ENCODE measurements around the gene GOLT1A.
"Not testable (repeated sequence)": the region's sequence is repeated elsewhere in the genome, so short reads cannot be mapped to it uniquely, and the experiment has no call there.

The GOLT1A gene

DNA sequence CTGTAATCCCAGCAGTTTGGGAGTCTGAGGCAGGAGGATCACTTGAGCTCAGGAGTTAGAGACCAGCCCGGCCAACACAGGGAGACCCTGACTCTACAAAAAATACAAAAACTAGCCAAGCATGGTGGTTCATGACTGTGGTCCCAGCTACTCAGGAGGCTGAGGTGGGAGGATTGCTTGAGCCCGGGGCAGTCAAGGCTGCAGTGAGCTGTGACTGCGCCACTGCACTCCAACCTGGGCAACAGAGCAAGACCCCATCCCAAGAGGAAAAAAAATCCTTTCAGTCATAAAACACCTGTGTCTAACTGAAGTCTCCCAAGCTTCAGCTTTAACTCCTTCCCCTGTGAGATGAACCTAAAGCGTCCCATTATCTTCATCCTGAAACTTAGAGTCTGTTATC is 33.1 kb upstream of the GOLT1A start:
- no peak for DNase-seq

DNA sequence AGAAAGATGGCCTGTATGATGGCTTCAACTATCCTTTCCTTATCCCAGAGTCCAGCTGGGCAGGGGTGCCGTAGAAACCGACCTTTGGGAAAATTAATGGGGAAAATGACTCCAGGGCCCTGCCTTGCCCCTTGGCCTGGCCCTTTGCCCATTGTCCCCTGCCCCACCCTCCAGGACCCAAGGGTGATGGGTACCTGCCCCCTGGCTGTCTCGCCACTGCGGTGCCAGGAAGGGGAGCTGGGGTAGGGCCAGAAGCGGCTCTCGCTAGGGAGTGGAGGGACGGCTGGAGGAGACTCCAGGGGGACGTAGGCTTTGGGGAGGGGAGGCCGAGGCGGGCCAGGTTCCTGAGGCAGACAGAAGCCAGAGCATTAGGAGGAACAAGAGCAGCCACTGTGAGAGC is 29.1 kb upstream of the GOLT1A start:
- DNase-seq: no peak

DNA sequence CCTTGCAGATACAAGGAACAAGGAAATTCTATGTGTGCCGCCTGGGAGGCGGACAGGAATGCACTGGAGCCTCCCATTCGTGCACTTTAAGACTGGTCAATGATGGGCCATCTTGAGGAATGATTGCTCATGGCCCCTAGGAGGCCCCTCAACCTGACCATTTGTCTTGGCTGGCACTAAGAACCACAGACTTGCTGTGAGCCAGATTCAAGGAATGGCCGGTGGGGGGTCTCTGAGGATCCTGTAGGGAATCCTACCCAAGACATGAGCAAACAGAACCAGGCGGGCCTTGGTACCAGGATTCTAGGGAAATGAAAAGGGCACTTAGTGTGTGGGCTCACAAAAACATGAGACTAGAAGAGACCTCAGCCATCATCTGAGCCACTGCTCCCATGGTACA is 28.1 kb upstream of the GOLT1A start:
- DNase-seq: no peak

DNA sequence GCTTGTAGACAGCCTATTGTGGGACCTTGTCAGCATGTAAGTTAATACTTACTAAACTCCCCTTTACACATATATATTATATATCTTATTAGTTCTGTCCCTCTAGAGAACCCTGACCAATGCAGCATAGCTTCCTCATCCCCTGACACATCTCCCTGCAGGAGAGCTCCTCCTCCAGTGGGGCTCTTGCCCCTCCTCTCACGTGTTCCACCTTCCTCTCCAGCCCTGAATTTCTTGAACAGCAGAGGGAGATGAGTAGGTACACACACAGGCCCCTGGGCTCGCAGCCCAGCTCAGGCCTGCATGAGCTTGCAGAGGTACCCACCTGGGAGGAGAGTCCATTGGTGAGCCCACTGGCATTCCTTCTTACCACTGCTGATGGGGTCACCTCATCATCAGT is 27.3 kb upstream of the GOLT1A start:
- DNase-seq: no peak

DNA sequence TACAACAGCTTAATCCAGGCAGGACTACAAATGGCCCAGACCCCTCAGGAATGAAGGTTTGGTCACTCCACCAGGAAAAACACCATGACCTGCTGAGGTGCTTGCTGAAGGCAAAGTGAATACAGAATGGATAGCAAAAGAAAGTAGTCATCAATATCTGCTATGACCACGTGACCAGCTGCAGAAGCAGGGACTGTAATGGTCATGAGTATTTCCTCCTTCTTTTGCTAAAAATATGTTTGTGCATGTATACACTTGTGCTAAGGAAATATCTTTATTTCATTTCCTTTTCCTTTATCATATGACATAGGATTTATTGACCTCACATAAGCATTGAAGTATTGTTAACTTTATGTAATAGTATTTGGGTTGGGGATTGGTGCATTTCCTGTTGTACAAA is 26.4 kb upstream of the GOLT1A start:
- no peak for DNase-seq

DNA sequence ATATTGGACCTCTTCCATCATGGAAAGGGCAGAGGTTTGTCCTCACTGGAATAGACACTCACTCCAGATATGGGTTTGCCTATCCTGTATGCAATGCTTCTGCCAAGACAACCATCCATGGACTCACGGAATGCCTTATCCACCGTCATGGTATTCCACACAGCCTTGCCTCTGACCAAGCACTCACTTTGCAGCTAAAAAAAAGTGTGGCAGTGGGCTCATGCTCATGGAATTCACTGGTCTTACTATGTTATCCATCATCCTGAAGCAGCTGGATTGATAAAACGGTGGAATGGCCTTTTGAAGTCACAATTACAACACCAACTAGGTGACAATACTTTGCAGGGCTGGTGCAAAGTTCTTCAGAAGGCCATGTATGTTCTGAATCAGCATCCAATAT is 25.6 kb upstream of the GOLT1A start:
- DNase-seq: not testable (repeated sequence)

DNA sequence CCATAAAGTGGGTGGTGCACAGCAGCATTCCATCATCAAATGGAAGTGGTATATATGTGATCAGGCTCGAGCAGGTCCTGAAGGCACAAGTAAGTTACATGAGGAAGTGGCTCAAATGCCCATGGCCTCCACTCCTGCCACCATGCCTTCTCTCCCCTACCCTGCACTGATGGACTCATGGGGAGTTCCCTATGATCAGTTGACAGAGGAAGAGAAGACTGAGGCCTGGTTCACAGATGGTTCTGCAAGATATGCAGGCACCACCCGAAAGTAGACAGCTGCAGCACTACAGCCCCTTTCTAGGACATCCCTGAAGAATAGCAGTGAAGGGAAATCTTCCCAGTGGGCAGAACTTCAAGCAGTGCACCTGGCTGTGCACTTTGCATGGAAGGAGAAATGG is 24.7 kb upstream of the GOLT1A start:
- not testable (repeated sequence) for DNase-seq

DNA sequence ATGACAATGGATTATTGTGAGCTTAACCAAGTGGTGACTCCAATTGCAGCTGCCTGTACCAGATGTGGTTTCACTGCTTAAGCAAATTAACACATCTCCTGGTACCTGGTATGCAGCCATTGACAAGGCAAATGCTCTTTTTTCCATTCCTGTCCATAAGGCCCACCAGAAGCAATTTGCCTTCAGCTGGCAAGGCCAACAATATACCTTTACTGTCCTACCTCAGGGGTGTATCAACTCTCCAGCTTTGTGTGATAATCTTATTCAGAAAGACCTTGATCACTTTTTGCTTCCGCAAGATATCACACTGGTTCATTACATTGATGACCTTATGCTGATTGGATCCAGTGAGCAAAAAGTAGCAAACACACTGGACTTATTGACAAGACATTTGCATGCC is 23.7 kb upstream of the GOLT1A start:
- not testable (repeated sequence) for DNase-seq

DNA sequence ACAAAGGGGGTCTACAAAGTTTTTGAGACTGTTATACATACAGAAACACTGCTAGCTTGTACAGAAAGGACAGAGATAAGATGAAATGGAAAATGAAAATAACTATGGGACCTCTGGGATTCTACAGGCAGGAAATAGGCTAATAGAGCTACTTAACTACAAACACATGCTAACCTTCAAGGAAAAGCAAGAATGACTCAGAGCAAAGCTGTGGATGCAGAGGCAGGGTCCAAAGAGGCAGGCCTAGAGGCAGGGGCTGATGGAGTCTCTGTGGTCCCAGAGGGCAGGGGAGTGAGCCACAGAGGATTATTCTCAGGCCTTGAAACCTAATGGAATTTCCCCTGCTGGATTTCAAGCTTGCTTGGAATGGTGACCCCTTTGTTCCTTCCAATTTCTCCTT is 18.7 kb upstream of the GOLT1A start:
- no peak for DNase-seq

DNA sequence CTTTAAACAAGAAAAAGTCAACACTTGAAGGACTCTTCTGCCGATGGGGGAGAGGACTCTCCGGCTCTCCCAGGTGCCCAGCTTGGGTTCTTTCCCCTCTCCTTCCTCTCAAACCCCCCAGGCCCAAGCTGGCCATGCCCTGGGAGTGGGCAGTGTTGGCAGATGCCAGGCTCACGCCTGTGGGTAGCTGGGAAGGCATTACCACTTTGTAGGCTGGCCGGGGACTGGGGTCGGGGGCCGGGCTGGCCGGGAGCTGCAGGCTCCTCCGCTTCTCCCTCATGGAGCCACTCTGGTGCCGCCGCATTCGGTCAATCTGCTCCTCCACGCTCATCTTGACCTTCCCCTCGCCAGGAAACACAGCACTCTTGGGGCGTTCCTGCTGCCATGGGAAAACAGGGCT is 16.4 kb upstream of the GOLT1A start:
- no peak for DNase-seq

DNA sequence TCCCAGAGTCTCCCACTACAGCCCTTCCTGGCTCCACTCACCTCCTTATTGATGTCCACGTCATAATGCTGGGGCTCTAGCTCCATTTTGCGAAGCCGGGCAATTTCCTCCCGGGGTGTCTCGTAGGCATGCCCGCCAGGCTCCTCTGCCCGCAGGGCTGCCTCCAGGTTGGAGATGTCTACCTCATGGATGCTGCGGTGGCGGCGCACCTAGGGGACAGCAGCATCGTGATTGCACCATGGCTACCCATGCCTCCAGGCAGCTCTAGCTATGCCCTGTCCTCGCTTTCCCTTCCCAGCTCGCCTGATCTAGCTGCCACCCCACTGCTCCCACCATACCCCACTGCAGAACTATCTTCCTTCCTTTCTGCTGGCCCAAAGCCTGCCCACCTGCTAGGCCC is 15.1 kb upstream of the GOLT1A start:
- no peak for DNase-seq

DNA sequence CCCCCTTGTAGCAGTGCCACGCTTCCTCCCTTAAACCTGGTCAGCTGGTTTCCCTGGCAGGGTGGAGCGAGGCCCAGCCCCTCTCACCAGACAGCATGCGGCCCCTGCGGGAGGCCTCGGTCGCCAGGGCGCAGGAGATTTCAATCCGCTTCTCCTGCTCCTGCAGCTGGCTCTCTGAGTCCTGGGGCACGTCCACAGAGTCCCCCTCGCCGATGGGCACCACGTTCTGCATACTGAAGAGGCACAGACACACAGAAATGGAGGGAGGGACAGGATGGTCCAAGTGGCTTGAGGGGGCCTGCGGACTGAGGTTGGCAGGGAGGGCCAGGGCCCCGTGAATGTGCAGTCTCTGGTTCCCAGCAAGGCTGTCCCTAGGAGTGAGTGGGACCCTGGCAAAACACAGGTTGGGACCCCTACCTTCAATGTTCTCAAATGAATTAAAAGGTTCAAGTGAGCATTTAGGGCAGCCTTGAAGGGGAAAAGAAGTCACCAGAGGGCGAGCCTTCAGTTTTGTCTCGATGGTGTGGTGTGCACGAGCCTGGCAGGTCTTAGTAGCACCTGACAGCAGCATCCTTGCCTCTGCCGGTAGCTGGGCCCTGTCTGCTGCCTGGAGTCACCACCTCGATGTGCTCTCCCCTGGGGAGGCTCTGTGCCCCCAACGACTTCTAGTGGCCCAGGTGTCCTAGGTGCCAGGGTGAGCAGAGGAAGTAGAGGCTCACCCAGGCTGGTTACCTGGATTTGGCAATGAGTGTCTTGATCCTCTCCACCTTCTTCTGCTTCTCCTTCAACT is 14.4 kb upstream of the GOLT1A start:
- DNase-seq: no peak

DNA sequence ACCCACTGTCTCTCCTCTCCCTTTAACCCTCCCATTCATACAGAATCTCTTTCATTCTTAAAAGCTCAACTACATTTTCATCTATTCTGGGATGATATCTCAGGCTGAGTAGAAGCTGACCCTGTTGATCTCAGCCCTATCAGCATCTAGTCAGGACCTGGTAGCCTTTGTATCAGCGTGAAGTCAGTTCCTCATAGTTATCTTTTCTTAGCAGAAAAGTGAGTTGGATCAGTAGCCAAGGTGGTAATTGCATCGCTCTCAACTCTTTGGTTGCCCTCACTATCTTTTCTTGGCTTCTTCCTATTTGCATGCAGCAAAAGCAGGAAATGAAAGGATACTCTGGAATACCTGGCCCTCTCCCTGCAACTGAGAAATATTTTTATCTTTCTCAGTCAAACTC is 13.6 kb upstream of the GOLT1A start:
- DNase-seq: no peak

DNA sequence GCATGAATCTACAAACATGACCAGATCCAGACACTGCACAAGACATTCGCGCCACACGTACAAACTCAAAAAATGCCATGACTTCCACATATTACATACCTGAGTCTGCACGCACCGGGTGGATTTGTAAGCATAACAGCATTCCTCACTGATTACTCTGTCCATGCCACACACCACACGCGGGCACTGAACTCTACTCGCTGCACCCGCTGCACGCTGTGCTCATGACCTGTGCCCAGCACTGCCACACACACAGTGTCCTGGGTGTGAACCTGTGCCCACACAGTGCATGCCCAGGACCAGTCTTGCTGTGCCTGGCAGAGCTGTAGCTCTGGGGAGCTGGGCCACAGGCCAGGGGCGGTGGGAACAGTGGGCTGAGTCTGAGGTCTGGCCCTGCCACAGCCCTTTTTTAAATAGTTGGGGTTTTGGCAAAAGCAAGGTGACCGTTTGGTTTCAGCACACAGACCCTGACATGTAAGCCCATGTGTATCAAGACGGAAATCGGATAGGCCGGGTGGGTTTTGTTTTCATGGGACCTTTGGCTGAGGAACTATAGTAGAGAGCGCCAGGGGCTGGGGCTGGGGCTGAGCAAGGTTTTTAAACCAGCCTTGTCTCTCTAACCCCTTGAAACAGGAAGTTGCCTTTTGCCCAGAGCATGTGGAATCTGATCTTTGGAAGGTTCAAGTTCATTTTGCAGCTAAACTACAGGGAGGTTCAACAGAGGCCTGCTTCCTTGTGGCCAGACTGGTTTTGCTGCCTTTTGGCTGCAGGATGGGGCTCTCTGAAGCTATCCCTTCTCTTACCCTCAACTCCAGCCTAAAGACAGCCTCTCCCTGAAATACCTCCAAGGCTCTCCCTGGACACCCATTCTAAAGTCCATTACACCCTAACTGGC is 12.3 kb upstream of the GOLT1A start:
- peak; percentile 7 for DNase-seq

DNA sequence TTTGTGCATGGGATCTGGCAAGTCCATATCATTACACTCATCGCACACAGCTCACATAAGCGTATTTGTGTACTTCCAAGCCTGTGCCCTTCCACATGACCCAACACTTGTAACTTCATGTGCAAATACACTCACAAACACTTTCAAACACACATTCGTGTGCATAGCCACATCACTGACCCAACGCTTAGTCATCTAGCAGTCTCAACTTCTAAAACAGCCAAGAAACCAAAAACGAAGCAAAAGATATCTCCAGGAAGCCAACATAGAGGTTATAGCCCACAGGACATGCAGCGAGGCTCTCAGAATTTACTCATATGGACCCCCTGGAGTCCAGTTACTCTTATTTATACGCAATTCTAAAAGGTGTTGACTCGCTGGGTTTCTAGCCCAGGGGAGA is 10.9 kb upstream of the GOLT1A start:
- DNase-seq: no peak

DNA sequence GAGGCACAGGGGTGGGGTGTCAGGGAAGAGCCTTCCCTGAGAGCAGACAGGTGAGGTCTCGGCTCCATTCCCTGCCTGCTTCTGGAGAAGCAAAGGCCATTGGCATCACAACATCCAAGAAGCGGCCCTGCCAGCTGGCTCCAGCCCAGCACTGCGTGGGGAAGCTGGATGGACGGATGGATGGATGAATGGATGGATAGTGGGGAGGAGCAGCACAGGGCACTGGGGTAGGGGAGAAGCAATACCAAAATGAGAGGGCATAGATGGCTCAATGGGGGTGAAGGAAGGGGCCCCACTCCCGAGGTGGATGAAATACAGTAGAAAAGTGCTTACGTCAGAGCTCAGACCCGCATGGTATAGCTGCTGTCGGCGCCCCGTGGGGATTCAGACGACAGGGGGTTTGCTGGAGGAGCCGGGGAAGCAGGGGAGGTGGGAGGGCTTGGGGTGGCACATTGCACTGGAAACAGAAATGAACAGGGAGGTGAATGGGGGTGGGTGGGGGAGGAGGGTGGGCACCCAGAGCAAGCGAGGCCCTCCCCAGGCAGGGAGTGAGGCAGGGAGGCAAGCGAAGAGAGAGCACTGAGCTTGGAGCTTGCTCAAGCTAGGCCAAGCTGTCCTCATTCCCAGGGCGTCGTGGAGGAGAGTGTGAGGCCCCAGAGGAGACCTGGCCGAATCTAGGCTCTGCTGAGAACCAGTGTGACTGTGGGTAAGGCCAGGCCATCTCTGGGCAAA is 9.5 kb upstream of the GOLT1A start:
- DNase-seq: no peak

DNA sequence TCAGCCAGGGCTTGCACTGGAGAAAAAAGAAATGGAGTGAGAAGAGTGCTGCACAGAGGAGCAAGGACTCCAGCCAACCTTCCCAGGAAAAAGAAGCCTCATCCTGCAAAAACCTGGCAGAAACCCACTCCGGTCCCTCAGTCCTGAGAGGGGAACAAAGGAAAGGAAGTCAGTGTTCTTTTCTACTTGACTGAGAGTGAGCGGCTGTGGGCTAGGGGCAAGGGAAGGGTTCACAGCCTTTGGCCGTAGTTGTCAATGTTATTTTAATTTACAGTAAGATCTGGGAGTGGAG is 8.9 kb upstream of the GOLT1A start:
- no peak for DNase-seq

DNA sequence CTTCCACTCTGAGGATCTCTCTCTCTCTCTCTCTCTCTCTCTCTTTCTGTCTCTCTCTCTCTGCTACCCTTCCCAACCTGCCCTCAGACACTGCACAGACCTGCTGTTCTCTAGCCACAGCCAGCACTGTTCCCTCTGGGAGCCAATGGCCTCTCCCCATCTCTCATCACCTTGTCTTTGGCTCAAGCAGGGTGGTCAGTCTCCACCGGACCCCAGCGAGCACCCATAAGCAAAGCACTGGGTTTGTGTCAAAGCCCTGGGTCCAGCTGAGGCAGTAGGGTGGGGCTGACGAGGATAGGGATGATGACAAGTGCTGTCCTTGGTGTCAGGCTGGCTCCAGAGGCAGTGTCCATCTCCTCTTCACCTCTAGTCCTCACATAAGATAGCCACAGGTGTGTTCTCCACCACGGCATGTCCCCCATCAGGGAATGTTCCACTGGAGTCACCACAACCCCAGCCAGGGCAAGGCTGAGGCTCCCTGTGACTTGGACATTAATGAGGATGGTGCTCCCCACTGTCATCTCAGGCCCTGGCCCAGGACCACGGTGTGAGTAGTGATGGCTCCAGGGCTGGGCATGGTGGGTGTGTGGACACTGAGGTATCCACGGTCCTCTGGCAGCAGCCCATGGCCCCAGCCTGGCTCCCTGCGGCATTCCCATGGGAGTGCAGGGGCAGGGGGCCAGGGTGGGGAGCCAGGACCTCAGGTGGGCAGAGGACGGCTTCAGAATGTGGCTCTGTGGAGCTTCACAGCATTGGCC is 8.4 kb upstream of the GOLT1A start:
- no peak for DNase-seq

DNA sequence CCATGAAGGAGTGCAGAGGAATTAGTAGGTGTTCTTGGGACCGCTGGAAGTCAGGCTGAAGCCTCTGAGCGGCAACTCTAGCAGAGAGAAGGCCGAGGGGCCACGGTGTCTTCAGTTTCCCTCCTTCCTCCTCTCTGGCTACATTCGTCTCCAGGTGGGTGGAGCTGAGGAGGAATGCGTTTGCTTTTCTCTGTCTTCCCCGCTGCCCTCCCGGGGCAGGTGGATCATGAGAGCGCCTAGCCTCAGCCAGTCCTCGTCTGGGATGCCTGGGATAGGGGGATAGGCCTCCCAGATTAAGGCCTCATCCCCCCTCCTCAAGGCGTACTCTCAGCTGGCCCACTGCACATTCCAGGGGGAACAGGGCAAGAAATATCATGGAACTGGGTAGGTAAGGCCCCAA is 7.5 kb upstream of the GOLT1A start:
- no peak for DNase-seq

DNA sequence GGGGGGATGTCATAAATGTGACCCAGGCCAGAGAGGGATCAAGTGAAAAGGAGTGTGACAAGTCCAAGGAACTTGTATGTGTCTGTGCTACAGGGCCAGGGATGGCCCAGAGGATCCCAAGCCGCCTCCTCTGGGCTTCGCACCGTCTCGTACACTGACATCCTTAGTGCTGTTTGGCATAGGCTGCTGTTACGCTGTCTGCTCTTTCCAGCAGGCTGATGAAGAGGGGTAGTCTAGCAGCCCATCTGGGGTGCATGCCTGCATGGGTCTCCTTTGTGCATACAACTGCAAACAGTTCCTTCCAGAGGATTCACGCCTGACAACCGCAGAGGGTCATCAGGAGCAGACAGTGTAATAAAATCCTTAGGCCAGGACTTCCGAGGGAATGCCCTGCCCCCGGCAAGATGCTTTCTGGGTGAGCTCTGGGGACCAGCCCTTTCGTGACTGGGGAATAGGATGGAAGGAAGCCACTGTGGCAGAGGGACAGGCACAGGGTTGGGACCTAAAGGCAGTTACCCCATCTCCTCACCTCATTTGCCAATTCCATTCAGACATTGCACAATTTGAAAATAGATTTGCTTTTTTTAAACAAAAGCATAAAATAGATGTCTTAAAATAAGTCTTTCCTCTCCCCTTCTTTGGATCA is 6.3 kb upstream of the GOLT1A start:
- DNase-seq: no peak

DNA sequence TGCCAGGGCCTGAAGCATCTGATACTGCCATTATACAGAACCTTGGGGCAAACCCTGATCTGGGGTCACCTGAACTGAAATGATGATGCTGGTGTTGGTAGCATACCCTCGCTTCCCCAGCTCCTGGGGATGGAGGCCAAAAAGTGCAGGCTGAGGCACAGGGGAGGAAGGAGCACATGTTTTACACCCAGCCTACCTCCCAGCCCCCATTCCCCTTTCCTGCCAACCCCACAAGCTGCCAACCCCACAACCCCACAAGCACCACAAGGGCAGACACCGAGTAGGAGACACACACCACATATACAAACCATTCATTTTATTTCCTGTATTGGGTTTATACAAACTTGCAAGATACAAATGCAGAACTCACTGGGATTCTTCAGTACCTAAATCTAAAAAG is 4.8 kb upstream of the GOLT1A start:
- no peak for DNase-seq

DNA sequence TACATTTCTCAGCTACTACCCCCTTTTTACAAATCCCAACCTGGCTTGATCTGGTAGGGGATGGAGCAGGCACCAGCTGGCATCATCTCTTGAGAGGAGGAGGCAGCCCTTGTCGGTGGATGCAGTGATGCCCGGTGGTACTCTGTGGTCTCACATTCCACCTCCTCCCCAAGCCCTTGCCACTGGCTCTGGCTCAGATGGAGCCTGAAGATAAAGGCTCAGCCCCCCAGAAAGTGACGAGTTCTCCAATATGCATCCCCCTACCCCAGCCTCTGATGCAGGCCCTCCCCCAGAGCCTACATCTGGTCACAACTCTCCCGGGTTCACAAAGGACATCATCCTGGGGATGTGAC is 3.8 kb upstream of the GOLT1A start:
- DNase-seq: no peak
